HG03095 (cell line): ENCODE measurements around the gene ITGA2B.

ENCODE experiments used
- ATAC-seq: cut with Tn5 transposase; IDR thresholded peaks from one replicate; pipeline ENCODE4 v1.9.1; 2021; ENCODE audit warnings: moderate library complexity; ENCODE audit not compliant: unreplicated experiment

The ITGA2B gene

GRCh38 chr17:44389281-44389680, at the start of gene ITGA2B:
TSS of gene ITGA2B (minus strand) at chr17:44389649. CDS start at chr17:44389473, 176 bp downstream.
- ATAC-seq: no peak

DNA sequence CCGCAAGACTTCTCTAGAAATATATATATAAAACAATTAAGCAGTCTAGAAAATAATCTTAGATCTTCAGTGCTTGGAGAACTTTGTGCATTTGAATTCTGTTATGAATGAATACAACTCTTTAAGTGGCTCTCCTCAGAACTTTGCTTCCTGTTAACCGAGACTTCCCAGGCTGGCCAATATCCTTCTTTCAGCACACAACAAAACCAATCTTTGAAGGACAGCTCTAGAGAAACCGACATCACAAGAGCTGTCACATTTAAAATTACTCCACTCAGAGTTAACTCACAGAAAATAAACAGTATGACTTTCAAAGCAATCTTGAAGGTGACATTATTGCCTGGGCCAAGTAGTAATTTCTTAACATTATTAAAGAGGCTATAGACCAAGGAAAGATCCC, 49.7 kb upstream of the ITGA2B start:
- no peak for ATAC-seq

- ATAC-seq: no peak
Measured at GRCh38 chr17:44438636-44439035, 49.2 kb upstream of the ITGA2B start.

- no peak for ATAC-seq
Measured at GRCh38 chr17:44436336-44436735, 46.9 kb upstream of the ITGA2B start.

- no peak for ATAC-seq
Measured at GRCh38 chr17:44432254-44433157, 43.1 kb upstream of the ITGA2B start.

DNA sequence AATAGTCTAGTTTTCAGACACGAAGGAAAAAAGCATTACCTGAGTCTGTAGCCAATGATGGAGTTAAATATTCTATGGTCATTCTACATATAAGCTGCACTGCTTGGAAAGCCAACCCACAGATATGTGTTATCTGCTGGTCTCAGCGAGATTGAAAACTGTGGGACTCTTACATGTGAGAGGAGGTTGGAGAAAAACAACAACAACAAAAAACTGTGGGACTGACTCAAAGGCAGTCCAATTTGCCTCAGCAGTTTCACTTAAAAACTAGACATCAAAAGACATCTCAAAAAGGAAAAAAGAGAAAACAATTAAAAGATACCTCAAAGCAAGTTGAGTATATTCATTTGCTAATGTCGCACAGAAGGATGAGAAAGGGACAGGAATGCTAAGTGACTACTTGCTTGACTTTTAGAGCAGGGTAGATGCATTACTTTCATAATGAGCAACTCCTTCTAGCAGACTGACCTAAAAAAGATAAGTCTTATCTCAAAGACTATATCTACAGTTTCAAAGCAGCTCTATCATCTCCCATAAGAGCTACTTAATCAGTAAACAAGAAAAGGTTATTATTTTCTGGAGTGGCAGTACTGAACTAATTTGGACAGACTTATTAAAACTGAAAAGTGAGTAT, 35.5 kb upstream of the ITGA2B start:
- no peak for ATAC-seq

DNA sequence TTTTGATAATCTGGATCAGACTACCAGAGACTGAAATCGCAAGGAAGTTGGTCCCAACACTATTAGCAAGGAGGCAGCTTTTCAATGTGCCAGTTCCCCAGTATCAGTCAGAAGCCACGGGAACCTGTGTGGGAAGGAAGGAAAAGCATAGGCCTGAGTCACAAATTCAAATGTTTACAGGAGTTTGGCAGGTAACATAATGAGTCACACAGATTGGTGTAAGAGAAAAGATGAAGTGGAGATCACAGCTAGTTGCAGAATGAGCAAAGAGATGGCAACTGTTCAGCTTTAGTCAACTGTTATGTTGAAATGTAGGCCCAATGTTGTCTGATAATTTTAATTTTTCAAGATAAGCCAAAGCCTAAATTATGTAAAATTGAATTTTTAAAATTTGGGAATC, 28.1 kb upstream of the ITGA2B start:
- ATAC-seq: no peak

DNA sequence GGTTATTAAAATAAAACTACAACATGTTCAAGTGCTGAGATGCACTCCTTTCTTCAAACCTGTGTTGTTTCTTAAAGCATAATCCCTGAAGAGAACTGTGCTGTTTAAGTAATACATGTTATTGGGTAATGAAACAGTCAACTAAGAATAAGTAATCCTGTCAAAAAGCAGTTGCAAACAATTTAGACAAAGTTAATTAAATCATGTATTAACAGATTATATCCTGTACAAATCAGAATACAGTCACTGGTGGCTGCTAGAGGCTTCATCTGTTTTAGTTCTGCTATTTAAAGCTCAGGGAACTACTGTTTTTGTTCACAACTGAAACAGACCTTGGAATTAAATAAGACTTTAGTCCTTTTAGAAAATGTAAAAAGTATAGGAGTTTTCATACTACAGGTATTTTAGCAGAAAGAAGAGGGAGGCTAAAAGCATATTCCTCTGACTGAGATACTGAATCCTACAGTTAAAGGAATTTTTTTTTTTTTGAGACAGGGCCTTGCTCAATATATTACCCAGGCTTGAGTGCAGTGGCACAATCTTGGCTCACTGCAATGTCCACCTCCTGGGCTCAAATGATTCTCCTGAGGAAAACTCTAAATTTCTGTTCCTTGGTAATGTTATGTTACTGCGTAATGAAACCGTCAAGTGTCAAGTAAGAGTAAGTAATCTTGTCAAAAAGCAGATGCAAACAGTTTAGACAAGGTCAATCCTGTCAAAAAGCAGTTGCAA, 27.3 kb upstream of the ITGA2B start:
- no peak for ATAC-seq

GRCh38 chr17:44414394-44415155, 25.1 kb upstream of the ITGA2B start:
- no peak for ATAC-seq

GRCh38 chr17:44409309-44410028, 20.0 kb upstream of the ITGA2B start:
- no peak for ATAC-seq

GRCh38 chr17:44408786-44409185, 19.3 kb upstream of the ITGA2B start:
- no peak for ATAC-seq

- no peak for ATAC-seq
Measured at GRCh38 chr17:44402564-44403172, 13.2 kb upstream of the ITGA2B start.

GRCh38 chr17:44400226-44400847, 10.9 kb upstream of the ITGA2B start:
- no peak for ATAC-seq

GRCh38 chr17:44398692-44399691, 9.5 kb upstream of the ITGA2B start:
- no peak for ATAC-seq

GRCh38 chr17:44397479-44398440, 8.3 kb upstream of the ITGA2B start:
- no peak for ATAC-seq

- no peak for ATAC-seq
Measured at GRCh38 chr17:44396946-44397345, 7.5 kb upstream of the ITGA2B start.

GRCh38 chr17:44394833-44395232, 5.4 kb upstream of the ITGA2B start:
- ATAC-seq: no peak
